SK-N-SH (cell line): ENCODE data around the gene SLC3A2.

ENCODE experiments used
- MEF2A ChIP-seq: IDR thresholded peaks from 2 replicates; pipeline ENCODE4 v1.4.0; 2012; ENCODE audit warnings: low read depth, borderline replicate concordance
- NRF1 ChIP-seq: IDR thresholded peaks from 2 replicates; pipeline ENCODE4 v1.6.1; 2012; ENCODE audit warnings: low read depth, mild to moderate bottlenecking, low read length
- POLR2AphosphoS5 ChIP-seq: IDR thresholded peaks from 2 replicates; pipeline ENCODE4 v1.6.1; 2012; ENCODE audit warnings: low read depth, low read length
- SMC3 ChIP-seq: IDR thresholded peaks from 2 replicates; pipeline ENCODE4 v1.6.1; 2012; ENCODE audit warnings: low read depth, low read length, improper control_type of control experiment
- TF ChIP-seq, protein P1 (sequence below): fragments of 200-600 bp; sonication (generic); IDR thresholded peaks from 2 replicates; pipeline ENCODE4 v1.6.1; 2017; ENCODE audit warnings: antibody characterized with exemption, mild to moderate bottlenecking, moderate library complexity

DNA sequence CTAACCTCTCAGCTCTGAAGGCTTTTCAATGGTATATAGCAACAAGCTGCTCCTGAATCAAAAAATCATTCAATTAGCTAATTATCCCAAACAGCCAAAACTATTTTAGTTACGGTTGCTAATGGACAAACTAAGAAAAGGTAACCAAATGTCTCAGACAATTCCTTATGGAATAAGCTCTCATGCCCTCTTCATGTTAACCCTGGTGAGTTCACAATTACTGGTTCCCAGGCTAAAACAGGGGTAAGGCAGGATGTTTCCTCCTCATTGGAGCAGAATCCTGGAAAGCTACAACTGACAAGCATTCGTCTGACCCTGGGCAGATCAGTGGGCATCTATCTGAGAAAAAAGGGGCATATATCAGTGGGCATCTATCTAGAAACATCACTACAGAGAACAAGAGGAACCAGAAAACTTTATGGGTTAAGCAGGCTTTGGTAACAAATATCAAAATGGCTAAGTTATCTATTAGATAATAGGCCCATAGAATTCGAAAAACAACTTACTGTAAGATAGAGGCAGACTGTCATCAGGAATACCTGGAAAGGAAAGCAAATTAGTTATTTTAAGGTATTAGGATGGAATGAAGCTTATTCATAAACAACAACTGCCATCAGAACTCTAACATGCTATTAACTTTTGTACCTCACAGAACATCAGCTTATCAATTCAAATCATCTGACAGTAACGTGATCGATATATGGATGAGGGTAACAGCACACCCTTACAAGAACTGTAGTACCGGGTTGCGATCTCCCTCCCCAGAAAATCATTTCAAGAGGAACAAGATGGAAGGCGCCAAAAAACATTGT, 26.5 kb upstream of the SLC3A2 start:
- TF ChIP-seq, protein P1, sequence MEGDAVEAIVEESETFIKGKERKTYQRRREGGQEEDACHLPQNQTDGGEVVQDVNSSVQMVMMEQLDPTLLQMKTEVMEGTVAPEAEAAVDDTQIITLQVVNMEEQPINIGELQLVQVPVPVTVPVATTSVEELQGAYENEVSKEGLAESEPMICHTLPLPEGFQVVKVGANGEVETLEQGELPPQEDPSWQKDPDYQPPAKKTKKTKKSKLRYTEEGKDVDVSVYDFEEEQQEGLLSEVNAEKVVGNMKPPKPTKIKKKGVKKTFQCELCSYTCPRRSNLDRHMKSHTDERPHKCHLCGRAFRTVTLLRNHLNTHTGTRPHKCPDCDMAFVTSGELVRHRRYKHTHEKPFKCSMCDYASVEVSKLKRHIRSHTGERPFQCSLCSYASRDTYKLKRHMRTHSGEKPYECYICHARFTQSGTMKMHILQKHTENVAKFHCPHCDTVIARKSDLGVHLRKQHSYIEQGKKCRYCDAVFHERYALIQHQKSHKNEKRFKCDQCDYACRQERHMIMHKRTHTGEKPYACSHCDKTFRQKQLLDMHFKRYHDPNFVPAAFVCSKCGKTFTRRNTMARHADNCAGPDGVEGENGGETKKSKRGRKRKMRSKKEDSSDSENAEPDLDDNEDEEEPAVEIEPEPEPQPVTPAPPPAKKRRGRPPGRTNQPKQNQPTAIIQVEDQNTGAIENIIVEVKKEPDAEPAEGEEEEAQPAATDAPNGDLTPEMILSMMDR, result no peak
- TF ChIP-seq SMC3 (no peak), NRF1 (no peak), POLR2AphosphoS5 (no peak; the same call in 1 of the 2 replicates), MEF2A (no peak)
